Measurements from ENCODE around the gene DPH7. TPM values are rescaled to one million over a fixed set of nuclear protein-coding genes. Genes with fewer than 3 reads are reported as not detected.

Gene DPH7
- total RNA-seq, 1 donor from 2014 or later = 35.3 TPM

GRCh38 chr9:137586854-137587253 is 8.1 kb upstream of the DPH7 start:
- DNase-seq (ENCODE audit: low read depth) = no peak
- TF ChIP-seq, protein P1, sequence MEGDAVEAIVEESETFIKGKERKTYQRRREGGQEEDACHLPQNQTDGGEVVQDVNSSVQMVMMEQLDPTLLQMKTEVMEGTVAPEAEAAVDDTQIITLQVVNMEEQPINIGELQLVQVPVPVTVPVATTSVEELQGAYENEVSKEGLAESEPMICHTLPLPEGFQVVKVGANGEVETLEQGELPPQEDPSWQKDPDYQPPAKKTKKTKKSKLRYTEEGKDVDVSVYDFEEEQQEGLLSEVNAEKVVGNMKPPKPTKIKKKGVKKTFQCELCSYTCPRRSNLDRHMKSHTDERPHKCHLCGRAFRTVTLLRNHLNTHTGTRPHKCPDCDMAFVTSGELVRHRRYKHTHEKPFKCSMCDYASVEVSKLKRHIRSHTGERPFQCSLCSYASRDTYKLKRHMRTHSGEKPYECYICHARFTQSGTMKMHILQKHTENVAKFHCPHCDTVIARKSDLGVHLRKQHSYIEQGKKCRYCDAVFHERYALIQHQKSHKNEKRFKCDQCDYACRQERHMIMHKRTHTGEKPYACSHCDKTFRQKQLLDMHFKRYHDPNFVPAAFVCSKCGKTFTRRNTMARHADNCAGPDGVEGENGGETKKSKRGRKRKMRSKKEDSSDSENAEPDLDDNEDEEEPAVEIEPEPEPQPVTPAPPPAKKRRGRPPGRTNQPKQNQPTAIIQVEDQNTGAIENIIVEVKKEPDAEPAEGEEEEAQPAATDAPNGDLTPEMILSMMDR (conservative IDR thresholded peaks at IDR 0.05; ENCODE audit: low read depth, low read length) = no peak
- no peak overlapping the region for H3K4me3 ChIP-seq (ENCODE audit: low read depth, low read length)

GRCh38 chr9:137583957-137584356 is 5.2 kb upstream of the DPH7 start:
- no peak for DNase-seq (ENCODE audit: low read depth)
- TF ChIP-seq, protein P1 (conservative IDR thresholded peaks at IDR 0.05; ENCODE audit: low read depth, low read length) = no peak

DNA sequence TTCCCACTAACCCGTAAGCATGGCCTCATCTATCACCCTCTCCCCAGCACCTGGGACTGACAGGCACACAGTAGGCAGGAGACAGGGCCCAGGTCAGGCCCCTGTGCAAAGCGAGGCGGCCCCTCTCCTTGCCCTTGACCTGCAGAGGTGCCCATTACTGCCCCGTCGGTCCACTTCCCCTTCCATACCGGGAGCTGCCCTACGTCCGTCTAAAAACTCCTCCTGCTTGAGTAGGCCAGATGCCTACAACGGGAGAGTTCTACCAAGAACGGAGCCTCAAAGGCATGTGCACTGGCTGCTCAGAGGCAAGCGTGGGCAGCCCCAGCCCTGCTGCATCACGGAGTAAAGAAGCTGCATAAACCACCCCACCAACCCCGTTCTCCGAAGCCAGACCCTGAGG is 4.6 kb upstream of the DPH7 start:
- TF ChIP-seq, protein P1 (conservative IDR thresholded peaks at IDR 0.05; ENCODE audit: low read depth, low read length) = no peak
- DNase-seq (ENCODE audit: low read depth) = no peak
- no peak overlapping the region for H3K4me3 ChIP-seq (ENCODE audit: low read depth, low read length)

More at GRCh38 chr9:137583957-137584356, 5.2 kb upstream of the DPH7 start:
- no peak overlapping the region for H3K4me3 ChIP-seq (ENCODE audit: low read depth, low read length)

DNA sequence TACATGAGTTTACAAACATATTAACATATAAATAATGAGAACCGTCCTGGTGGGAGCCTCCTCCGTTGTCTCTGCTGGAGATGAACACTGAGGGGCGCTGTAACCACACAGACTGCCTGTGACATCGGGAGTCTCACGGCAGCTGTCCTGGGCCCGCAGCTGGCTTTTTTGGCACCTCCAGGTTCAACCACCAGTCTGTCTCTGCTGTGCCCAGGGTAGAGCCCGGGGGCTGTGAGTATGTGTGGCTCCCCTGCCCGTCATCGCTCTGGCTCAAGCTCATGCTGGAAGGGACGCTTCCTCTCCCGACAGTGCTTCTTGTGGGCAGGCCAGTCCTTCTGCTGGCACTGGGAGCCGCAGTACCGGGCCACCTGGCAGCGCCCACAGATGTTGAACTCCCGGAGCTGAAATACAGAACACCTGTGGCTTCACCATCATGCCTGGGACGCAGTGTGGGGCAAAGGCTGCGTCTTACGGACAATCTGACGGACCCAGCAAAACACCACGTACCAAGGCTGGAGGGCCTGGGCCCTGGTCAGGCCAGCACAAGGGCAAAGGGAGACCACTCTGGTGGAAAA is 3.6 kb upstream of the DPH7 start:
- H3K4me3 ChIP-seq (ENCODE audit: low read depth, low read length) = no peak overlapping the region
- no peak for DNase-seq (ENCODE audit: low read depth)
- TF ChIP-seq, protein P1 (conservative IDR thresholded peaks at IDR 0.05; ENCODE audit: low read depth, low read length) = peak; percentile 40

DNA sequence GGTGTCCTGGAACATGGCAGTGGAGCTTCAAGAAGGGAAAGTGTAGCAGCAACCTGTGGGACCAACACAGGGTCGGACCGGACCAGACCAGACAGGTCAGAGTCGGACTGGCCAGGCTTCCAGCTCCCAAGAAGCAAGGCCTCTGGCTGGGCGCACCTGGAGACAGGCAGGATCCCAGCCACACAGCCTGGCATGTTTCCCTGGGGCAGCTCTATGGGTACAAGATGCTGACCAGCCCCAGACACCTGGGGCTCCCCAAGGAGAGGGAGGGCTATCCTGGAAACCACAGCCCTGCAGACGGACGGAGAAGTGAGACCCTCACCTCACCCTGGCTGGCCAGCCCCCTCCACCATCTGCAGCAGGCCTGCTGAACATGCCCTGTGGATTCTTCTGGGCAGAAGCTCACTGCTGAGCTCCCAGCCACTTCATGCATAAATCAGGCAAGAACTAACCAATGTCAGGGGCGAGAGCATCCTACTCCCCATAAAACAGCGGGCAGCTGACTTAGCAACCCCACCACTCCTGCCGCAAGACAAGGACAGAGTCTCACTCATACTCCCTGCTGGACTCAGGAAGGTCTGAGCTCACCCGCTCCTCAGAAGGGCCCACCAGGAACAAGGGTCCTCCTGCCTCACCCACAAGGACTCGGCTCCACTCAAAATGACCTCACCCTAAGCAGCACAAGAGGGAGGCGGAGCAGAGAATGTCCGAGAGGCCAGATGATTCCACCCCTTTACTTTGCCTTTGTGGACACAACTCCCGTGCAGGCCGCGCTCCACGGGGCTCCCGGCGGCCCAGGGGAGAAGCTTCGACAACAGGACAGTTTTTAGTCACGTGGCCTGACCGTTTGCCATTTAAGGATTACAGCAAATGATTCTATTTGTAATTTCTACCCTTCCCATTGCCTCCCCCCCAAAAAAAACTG is 2.9 kb upstream of the DPH7 start:
- TF ChIP-seq, protein P1 (conservative IDR thresholded peaks at IDR 0.05; ENCODE audit: low read depth, low read length) = no peak
- H3K4me3 ChIP-seq (ENCODE audit: low read depth, low read length) = no peak overlapping the region
- DNase-seq (ENCODE audit: low read depth) = no peak

DNA sequence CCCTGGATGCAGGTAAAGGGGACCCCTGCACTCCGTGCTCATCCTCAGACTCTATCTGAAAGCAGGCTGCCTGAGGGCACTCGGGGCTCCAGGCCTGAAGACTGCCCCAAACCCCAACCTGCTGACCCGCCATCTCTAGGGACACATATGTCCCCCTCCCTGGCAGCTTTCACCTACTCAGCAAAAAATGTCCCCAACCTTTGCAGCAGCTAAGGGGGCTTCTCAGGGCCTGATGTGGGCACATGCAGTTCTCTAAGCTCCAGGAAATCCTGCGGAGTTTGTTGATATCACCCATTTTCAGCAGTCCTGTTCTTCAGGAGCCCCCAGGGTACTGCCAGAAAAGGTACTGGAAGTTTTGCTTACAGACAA is 2.2 kb upstream of the DPH7 start:
- no peak for DNase-seq (ENCODE audit: low read depth)
- no peak overlapping the region for H3K4me3 ChIP-seq (ENCODE audit: low read depth, low read length)
- TF ChIP-seq, protein P1 (conservative IDR thresholded peaks at IDR 0.05; ENCODE audit: low read depth, low read length) = no peak
